Measurements from ENCODE around the gene KCTD20.

KCTD20 gene

DNA sequence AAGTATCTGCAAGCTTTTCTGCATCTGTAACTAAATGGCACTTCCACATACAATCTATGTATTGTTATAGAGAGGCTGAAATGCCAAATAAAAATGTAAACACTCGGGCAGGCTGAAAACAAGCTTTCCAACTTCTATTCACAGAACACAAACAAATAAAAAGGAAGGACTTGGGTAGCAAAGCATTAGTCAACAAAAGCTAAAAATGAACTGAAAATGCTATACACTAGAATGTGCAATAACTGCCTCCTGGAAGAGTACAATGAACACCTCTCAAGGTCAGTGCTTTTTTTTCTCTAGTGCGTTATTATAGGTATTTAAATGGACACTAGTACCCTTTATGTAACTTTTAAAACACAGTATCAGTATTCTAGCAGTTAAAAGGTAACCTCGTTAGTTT is 73.0 kb downstream of the KCTD20 start:
- Histone ChIP-seq H3K4me3 (ENCODE audit: low read depth in 1 of 2, low read length in 1 of 2) (no peak overlapping the region), H3K27ac (peak overlapping the region; percentile 86)

DNA sequence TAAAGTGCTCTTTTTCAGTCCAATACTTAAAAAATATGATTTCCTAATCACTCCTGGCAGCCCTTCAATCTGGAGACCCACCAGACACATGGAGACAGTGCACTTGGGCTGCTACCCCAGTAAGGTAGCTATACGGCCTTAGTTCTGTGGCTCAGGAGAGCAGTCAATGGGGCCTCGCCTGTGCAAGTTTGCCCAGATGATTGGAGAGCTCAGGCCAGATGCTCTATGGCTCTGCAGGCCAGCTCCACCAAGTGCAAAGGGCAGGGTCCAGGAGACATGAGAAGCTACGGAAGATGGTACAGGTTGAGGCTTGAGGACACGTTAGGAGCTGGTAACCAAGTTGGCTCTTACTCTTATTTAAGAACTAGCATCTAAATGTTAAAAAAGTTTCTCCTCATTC is 73.8 kb downstream of the KCTD20 start:
- H3K9me3 ChIP-seq: no peaks in the 10 kb centered on the region
- peaks cover 13 to 20% of the 10 kb centered on the region in 2 experiments for H3K4me1 ChIP-seq (ENCODE audit: control insufficient read depth in 1 of 2, insufficient read depth in 1 of 2, low read depth in 1 of 2, low read length in 1 of 2)
- H3K27me3 ChIP-seq: no peaks in the 10 kb centered on the region
- no peak overlapping the region for H3K4me3 ChIP-seq (ENCODE audit: low read depth in 1 of 2, low read length in 1 of 2)
- TF ChIP-seq, protein P1, sequence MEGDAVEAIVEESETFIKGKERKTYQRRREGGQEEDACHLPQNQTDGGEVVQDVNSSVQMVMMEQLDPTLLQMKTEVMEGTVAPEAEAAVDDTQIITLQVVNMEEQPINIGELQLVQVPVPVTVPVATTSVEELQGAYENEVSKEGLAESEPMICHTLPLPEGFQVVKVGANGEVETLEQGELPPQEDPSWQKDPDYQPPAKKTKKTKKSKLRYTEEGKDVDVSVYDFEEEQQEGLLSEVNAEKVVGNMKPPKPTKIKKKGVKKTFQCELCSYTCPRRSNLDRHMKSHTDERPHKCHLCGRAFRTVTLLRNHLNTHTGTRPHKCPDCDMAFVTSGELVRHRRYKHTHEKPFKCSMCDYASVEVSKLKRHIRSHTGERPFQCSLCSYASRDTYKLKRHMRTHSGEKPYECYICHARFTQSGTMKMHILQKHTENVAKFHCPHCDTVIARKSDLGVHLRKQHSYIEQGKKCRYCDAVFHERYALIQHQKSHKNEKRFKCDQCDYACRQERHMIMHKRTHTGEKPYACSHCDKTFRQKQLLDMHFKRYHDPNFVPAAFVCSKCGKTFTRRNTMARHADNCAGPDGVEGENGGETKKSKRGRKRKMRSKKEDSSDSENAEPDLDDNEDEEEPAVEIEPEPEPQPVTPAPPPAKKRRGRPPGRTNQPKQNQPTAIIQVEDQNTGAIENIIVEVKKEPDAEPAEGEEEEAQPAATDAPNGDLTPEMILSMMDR (IDR thresholded peaks at IDR 0.05): no peak
- peaks cover 73% of the 10 kb centered on the region for H3K36me3 ChIP-seq
- H3K27ac ChIP-seq: peak overlapping the region; percentile 86

More for the DNA sequence above, 73.0 kb downstream of the KCTD20 start:
- TF ChIP-seq, protein P1 (IDR thresholded peaks at IDR 0.05): no peak
- H3K36me3 ChIP-seq: peaks cover 73% of the 10 kb centered on the region
- H3K27me3 ChIP-seq: no peaks in the 10 kb centered on the region
- no peaks in the 10 kb centered on the region for H3K9me3 ChIP-seq
- H3K4me1 ChIP-seq (ENCODE audit: control insufficient read depth in 1 of 2, insufficient read depth in 1 of 2, low read depth in 1 of 2, low read length in 1 of 2): peaks cover 13 to 20% of the 10 kb centered on the region in 2 experiments

DNA sequence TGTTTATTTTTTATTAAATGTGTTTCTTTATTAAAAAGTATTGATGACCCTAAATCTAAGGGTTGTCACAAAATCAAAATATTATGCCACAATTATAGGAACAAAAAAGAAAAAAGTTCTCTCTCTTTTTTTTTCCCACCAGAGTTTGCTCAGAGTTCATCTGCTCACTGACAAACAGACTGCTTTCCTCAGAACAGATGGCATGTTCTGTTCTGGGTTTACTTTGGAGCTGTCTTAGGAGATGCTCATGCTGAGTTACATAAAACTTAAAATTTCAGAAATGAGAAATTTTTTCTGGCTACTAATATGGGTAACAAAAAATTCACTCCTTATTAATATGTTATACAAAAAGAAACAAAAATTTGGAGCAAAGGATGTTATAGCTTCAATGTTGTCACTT is 74.2 kb downstream of the KCTD20 start:
- Histone ChIP-seq H3K27me3 (no peaks in the 10 kb centered on the region), H3K36me3 (peaks cover 73% of the 10 kb centered on the region), H3K27ac (no peak overlapping the region), H3K4me1 (ENCODE audit: control insufficient read depth in 1 of 2, insufficient read depth in 1 of 2, low read depth in 1 of 2, low read length in 1 of 2) (peaks cover 13 to 20% of the 10 kb centered on the region in 2 experiments), H3K4me3 (ENCODE audit: low read depth in 1 of 2, low read length in 1 of 2) (no peak overlapping the region), H3K9me3 (no peaks in the 10 kb centered on the region)
- TF ChIP-seq, protein P1 (IDR thresholded peaks at IDR 0.05): no peak

DNA sequence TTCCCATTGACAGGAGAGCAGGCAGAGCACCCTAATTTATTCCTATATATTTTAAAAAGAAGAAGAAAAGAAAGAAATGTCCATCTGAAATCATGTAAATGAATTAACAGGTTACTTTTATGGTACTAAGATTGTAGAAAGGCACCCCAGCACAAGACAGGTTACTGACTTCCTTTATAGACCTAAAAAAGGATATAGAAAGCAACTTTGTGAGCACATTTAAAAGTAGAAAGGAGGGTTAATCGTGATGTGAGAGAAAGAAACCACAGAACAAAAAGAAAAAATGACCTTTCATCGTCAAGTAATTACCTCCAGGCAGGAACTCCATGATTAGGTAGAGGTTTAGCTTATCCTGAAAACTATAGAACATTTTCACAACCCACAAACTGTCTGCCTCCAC is 74.6 kb downstream of the KCTD20 start:
- TF ChIP-seq, protein P1 (IDR thresholded peaks at IDR 0.05): no peak
- Histone ChIP-seq H3K4me1 (ENCODE audit: control insufficient read depth in 1 of 2, insufficient read depth in 1 of 2, low read depth in 1 of 2, low read length in 1 of 2) (peaks cover 13 to 20% of the 10 kb centered on the region in 2 experiments), H3K36me3 (peaks cover 73% of the 10 kb centered on the region), H3K9me3 (no peaks in the 10 kb centered on the region), H3K27me3 (no peaks in the 10 kb centered on the region), H3K4me3 (ENCODE audit: low read depth in 1 of 2, low read length in 1 of 2) (no peak overlapping the region), H3K27ac (no peak overlapping the region)

DNA sequence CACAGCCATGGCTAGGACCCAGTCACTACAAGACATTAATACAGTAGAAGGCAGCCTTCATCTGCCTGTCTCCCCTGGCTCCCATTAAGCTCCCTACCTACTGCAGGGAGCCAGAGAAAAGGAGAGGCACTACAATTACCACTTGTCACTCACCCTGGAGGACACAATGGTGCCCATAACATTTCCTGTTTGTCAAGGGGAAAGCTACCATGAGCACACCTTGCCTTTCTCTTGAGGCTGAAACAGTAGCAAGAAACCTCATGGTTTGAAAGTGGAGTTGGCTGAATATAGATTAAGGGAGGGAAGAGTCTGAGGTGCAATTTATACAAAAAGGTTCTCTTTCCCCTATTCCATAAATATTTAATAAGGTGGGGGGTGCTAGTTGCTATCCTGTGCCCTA is 76.6 kb downstream of the KCTD20 start:
- no peaks in the 10 kb centered on the region for H3K9me3 ChIP-seq

More for the DNA sequence above, 76.6 kb downstream of the KCTD20 start:
- Histone ChIP-seq H3K27me3 (no peaks in the 10 kb centered on the region), H3K4me3 (ENCODE audit: low read depth in 1 of 2, low read length in 1 of 2) (no peak overlapping the region), H3K27ac (peak overlapping the region; percentile 50), H3K4me1 (ENCODE audit: control insufficient read depth in 1 of 2, insufficient read depth in 1 of 2, low read depth in 1 of 2, low read length in 1 of 2) (peaks cover 11 to 17% of the 10 kb centered on the region in 2 experiments), H3K36me3 (peaks cover 76% of the 10 kb centered on the region)
- TF ChIP-seq, protein P1 (IDR thresholded peaks at IDR 0.05): no peak
